ENCODE data around the gene ZNF653. TPM values are rescaled to one million over a fixed set of nuclear protein-coding genes. Genes with fewer than 3 reads are reported as not detected.

ZNF653 gene
- total and polyA plus RNA-seq, 11 donors = 2.4 to 8.9 (median 3.9) TPM

GRCh38 chr19:11547929-11548700, 42.5 kb upstream of the ZNF653 start:
- Histone ChIP-seq H3K36me3 (peaks cover 0 to 33% (median 14%) of the 10 kb centered on the region in 9 donors), H3K4me3 (no peak overlapping the region), H3K27ac (peak overlapping the region in 1 of 12 donors; percentile 51), H3K9me3 (no peaks in the 10 kb centered on the region), H3K4me1 (no peaks in the 10 kb centered on the region), H3K27me3 (no peaks in the 10 kb centered on the region)
- intact Hi-C loops (cut with DNase I) = no loop called here
- ATAC-seq = no peak
- no peak for DNase-seq
- WGBS, 4 donors = 91 to 92% (median 91%) methylated on average over 14 of the region's 14 CpGs
- TF ChIP-seq POLR2A (IDR thresholded peaks at IDR 0.05) (no peak), CTCF (IDR thresholded peaks at IDR 0.05) (no peak)

- no peak for ATAC-seq
- peaks cover 0 to 24% (median 7%) of the 10 kb centered on the region in 12 donors for H3K4me1 ChIP-seq
- no peak overlapping the region for H3K4me3 ChIP-seq
Measured at GRCh38 chr19:11541238-11541637, 35.6 kb upstream of the ZNF653 start.

GRCh38 chr19:11540645-11541044, 35.0 kb upstream of the ZNF653 start:
- TF ChIP-seq POLR2A (IDR thresholded peaks at IDR 0.05) (no peak), CTCF (IDR thresholded peaks at IDR 0.05) (no peak)
- WGBS, 4 donors = 84 to 87% (median 86%) methylated on average over 4 to 5 of the region's 5 CpGs
- peaks cover 0 to 29% (median 12%) of the 10 kb centered on the region in 12 donors for H3K4me1 ChIP-seq
- peak overlapping the region in 6 of 12 donors; percentile 70 to 97 (median 88) for H3K27ac ChIP-seq
- peak overlapping the region in 3 of 12 donors; percentile 54 to 64 (median 57) for H3K4me3 ChIP-seq
- H3K36me3 ChIP-seq = peaks cover 0 to 6% (median 0%) of the 10 kb centered on the region in 9 donors
- intact Hi-C loops (cut with DNase I) = no loop called here
- DNase-seq (no peak), ATAC-seq (no peak)
- H3K27me3 ChIP-seq = peaks cover 0 to 14% (median 2%) of the 10 kb centered on the region in 9 donors
- H3K9me3 ChIP-seq = no peaks in the 10 kb centered on the region

More at GRCh38 chr19:11541238-11541637, 35.6 kb upstream of the ZNF653 start:
- 70 to 79% (median 73%) methylated on average over 3 of the region's 3 CpGs for WGBS, 4 donors
- TF ChIP-seq POLR2A (IDR thresholded peaks at IDR 0.05) = no peak
- no peak for TF ChIP-seq CTCF (IDR thresholded peaks at IDR 0.05)
- peak overlapping the region in 1 of 12 donors; percentile 97 for H3K27ac ChIP-seq
- H3K27me3 ChIP-seq = peaks cover 0 to 14% (median 2%) of the 10 kb centered on the region in 9 donors
- H3K36me3 ChIP-seq = peaks cover 0 to 6% (median 0%) of the 10 kb centered on the region in 9 donors
- intact Hi-C loops (cut with DNase I) = no loop called here
- no peak for DNase-seq
- no peaks in the 10 kb centered on the region for H3K9me3 ChIP-seq

Data from heart left ventricle (tissue), 16 donors.